ENCODE measurements around the gene NRXN3.

- TF ChIP-seq EZH2 (IDR thresholded peaks at IDR 0.05; ENCODE audit: low read length, missing control alignments) (no peak), CTCF (conservative IDR thresholded peaks at IDR 0.05 in 1 of 2, IDR thresholded peaks at IDR 0.05 in 1 of 2; ENCODE audit: low read depth in 1 of 2, low read length in 2 of 2) (no peak)
Observed at GRCh38 chr14:78764645-78765044, 594.5 kb downstream of the NRXN3 start.

Data from fibroblast of lung (primary cell).